Stomach (tissue), 19 donors: ENCODE data around the gene GOLGA8T. TPM values are rescaled to one million over a fixed set of nuclear protein-coding genes. Genes with fewer than 3 reads are reported as not detected.
A peak's percentile ranks its signal among the peaks of the same experiment; 100 is the strongest.
"Not testable (repeated sequence)": the region's sequence is repeated elsewhere in the genome, so short reads cannot be mapped to it uniquely, and the experiment has no call there.

Experiments used
- DNase-seq, 2 donors: peaks; one replicate each; pipeline versions ENCODE4 v3.0.0 to v3.0.0-alpha.2; 2013 to 2019
- H3K27ac ChIP-seq, 5 donors: fragments of 200-600 bp in 4 of 5; sonication (generic) in 4 of 5; one replicate each; pipeline ENCODE4 v1.5.1; 2013 to 2019; ENCODE audit warnings: mild to moderate bottlenecking in 1 of 5, moderate library complexity in 1 of 5
- H3K27me3 ChIP-seq, 3 donors: fragments of 200-600 bp; sonication (generic); one replicate each; pipeline ENCODE4 v1.5.1; 2017 to 2019; ENCODE audit warnings: mixed run types in 1 of 3
- H3K36me3 ChIP-seq, 4 donors: fragments of 200-600 bp; sonication (generic); 1 replicate in 3 of 4; 2 replicates in 1 of 4; pipeline ENCODE4 v1.5.1; 2016 to 2019
- H3K4me1 ChIP-seq, 4 donors: fragments of 200-600 bp; sonication (generic); one replicate each; pipeline ENCODE4 v1.5.1; 2016 to 2019
- H3K4me3 ChIP-seq, 4 donors: fragments of 200-600 bp; sonication (generic) in 3 of 4; one replicate each; pipeline ENCODE4 v1.5.1; 2016 to 2019; ENCODE audit warnings: mild to moderate bottlenecking in 1 of 4
- H3K9me3 ChIP-seq, 4 donors: fragments of 200-600 bp; sonication (generic); one replicate each; pipeline ENCODE4 v1.5.1; 2016 to 2019
- WGBS, 5 donors: extraction: QIAGEN DNeasy Blood & Tissue Kit in 3 of 5; methylation state at CpG; one replicate each; pipeline versions ENCODE4 v1.1.5 to v1.1.7; 2013 to 2018; 5-methylcytosine and 5-hydroxymethylcytosine counted together
- intact Hi-C: fragments of 100-400 bp; cut with DNase I; formaldehyde crosslinking; loops from one replicate; pipeline ENCODE4 v1.15.1; 2023; ENCODE audit warnings: low total_unique reads
- long read RNA-seq, 10 donors: transcript quantifications; one replicate each; lab custom pipeline, GENCODE V29; 2026
- polyA plus RNA-seq, 3 donors: library from polyadenylated mRNA; stranded (reverse); fragments of 200-250 nt; gene quantifications; one replicate each; pipeline ENCODE4 v1.2.3, GENCODE V29; 2013
- total RNA-seq, 5 donors: library from RNA; depleted of rRNA; stranded (reverse); fragments of >200 nt; gene quantifications; one replicate each; pipeline versions ENCODE4 v1.1.0 to v1.2.3, GENCODE V29; 2014 to 2016
- donor health status: healthy with polysubstance abuse.
- donor health status: Bipolar disorder and iron deficiency.
- donor health status: healthy.

GOLGA8T gene
- total RNA-seq, result not detected
- not detected for polyA plus RNA-seq
- long read RNA-seq, donor 1, result 0 reads
- long read RNA-seq, donor 2, result 0 reads
- long read RNA-seq, donor 3, result 0 reads
- long read RNA-seq, donor 4, result 0 reads
- long read RNA-seq, donor 5, result 0 reads
- long read RNA-seq, donor 6, result 0 reads
- long read RNA-seq, donor 7, result 0 reads
- long read RNA-seq, donor 8, result 0 reads
- long read RNA-seq, donor 9, result 0 reads
- long read RNA-seq, donor 10, result 0 reads

- H3K4me3 ChIP-seq, H3K4me1 ChIP-seq, H3K27me3 ChIP-seq, DNase-seq, H3K36me3 ChIP-seq, intact Hi-C loops, H3K9me3 ChIP-seq, H3K27ac ChIP-seq: not testable (repeated sequence)
- no CpG with 5 or more reads among the region's 7 CpGs for WGBS, 5 donors
Observed at GRCh38 chr15:30134751-30135150, at the start of gene GOLGA8T. Gene GOLGA8T (plus strand): TSS chr15:30135051. CDS start chr15:30135149, 98 bp downstream.

- H3K4me1 ChIP-seq, H3K9me3 ChIP-seq, DNase-seq, H3K4me3 ChIP-seq, H3K27ac ChIP-seq, H3K27me3 ChIP-seq, H3K36me3 ChIP-seq, intact Hi-C loops: not testable (repeated sequence)
- no CpG with 5 or more reads among the region's 8 CpGs for WGBS, 5 donors
Observed at GRCh38 chr15:30097827-30098226, 37.0 kb upstream of the GOLGA8T start.

- H3K9me3 ChIP-seq, intact Hi-C loops, H3K4me3 ChIP-seq, H3K27me3 ChIP-seq, H3K36me3 ChIP-seq, H3K4me1 ChIP-seq, DNase-seq, H3K27ac ChIP-seq: not testable (repeated sequence)
- no CpG with 5 or more reads among the region's 12 CpGs for WGBS, 5 donors
Observed at GRCh38 chr15:30102890-30103289, 32.0 kb upstream of the GOLGA8T start.

GRCh38 chr15:30103941-30104507, 30.8 kb upstream of the GOLGA8T start:
- H3K4me3 ChIP-seq, result peak overlapping the region in 2 of 4 donors; percentile 13 to 18
- H3K27me3 ChIP-seq, intact Hi-C loops, H3K4me1 ChIP-seq, H3K9me3 ChIP-seq, H3K27ac ChIP-seq, H3K36me3 ChIP-seq, DNase-seq: not testable (repeated sequence)
- WGBS, 5 donors, result 4 to 6% (median 4%) methylated on average over 6 to 19 of the region's 42 CpGs; no CpG with 5 or more reads in 2 of the 5 donors

- H3K36me3 ChIP-seq, DNase-seq, H3K27me3 ChIP-seq, H3K4me1 ChIP-seq, H3K27ac ChIP-seq, intact Hi-C loops, H3K4me3 ChIP-seq, H3K9me3 ChIP-seq: not testable (repeated sequence)
- WGBS, 5 donors, result no CpG with 5 or more reads among the region's 4 CpGs
Observed at GRCh38 chr15:30110591-30110990, 24.3 kb upstream of the GOLGA8T start.

GRCh38 chr15:30130066-30130465, 4.8 kb upstream of the GOLGA8T start:
- H3K27me3 ChIP-seq, H3K27ac ChIP-seq, H3K36me3 ChIP-seq, H3K4me1 ChIP-seq, H3K4me3 ChIP-seq, intact Hi-C loops, H3K9me3 ChIP-seq: not testable (repeated sequence)
- 0 to 4% (median 0%) methylated on average over 1 of the region's 2 CpGs for WGBS, 5 donors
- DNase-seq, result peak in 1 of 2 donors; percentile 10

- H3K27me3 ChIP-seq, H3K4me3 ChIP-seq, H3K36me3 ChIP-seq, H3K4me1 ChIP-seq, H3K9me3 ChIP-seq, H3K27ac ChIP-seq, DNase-seq, intact Hi-C loops: not testable (repeated sequence)
- WGBS, 5 donors, result 29 to 70% (median 47%) methylated on average over 3 of the region's 5 CpGs; no CpG with 5 or more reads in 2 of the 5 donors
Observed at GRCh38 chr15:30143246-30143645, 8.4 kb downstream of the GOLGA8T start.

- not testable (repeated sequence) for H3K36me3 ChIP-seq, DNase-seq
Observed at GRCh38 chr15:30149891-30150290, 15.0 kb downstream of the GOLGA8T start.

GRCh38 chr15:30162479-30163357, 27.9 kb downstream of the GOLGA8T start:
- DNase-seq, H3K9me3 ChIP-seq, H3K36me3 ChIP-seq, H3K4me3 ChIP-seq, intact Hi-C loops, H3K27ac ChIP-seq, H3K4me1 ChIP-seq, H3K27me3 ChIP-seq: not testable (repeated sequence)
- 61 to 70% (median 67%) methylated on average over 4 of the region's 4 CpGs for WGBS, 5 donors

More at GRCh38 chr15:30149891-30150290, 15.0 kb downstream of the GOLGA8T start:
- H3K27me3 ChIP-seq, H3K4me1 ChIP-seq, intact Hi-C loops, H3K9me3 ChIP-seq, H3K27ac ChIP-seq, H3K4me3 ChIP-seq: not testable (repeated sequence)
- no CpG with 5 or more reads among the region's 8 CpGs for WGBS, 5 donors

- H3K4me3 ChIP-seq, H3K27ac ChIP-seq, H3K9me3 ChIP-seq, DNase-seq, H3K4me1 ChIP-seq, intact Hi-C loops, H3K36me3 ChIP-seq, H3K27me3 ChIP-seq: not testable (repeated sequence)
- WGBS, 5 donors, result 49 to 69% (median 59%) methylated on average over 1 of the region's 2 CpGs
Observed at GRCh38 chr15:30163759-30164158, 28.9 kb downstream of the GOLGA8T start.

- DNase-seq, H3K4me1 ChIP-seq, intact Hi-C loops, H3K27ac ChIP-seq, H3K9me3 ChIP-seq, H3K4me3 ChIP-seq, H3K27me3 ChIP-seq, H3K36me3 ChIP-seq: not testable (repeated sequence)
- WGBS, 5 donors, result 11 to 29% (median 24%) methylated on average over 1 to 2 of the region's 7 CpGs; no CpG with 5 or more reads in 2 of the 5 donors
Observed at GRCh38 chr15:30164257-30164656, 29.4 kb downstream of the GOLGA8T start.

GRCh38 chr15:30167403-30167802, 32.6 kb downstream of the GOLGA8T start:
- H3K27me3 ChIP-seq, H3K4me1 ChIP-seq, intact Hi-C loops, H3K4me3 ChIP-seq, DNase-seq, H3K36me3 ChIP-seq, H3K27ac ChIP-seq, H3K9me3 ChIP-seq: not testable (repeated sequence)
- no CpG with 5 or more reads among the region's 9 CpGs for WGBS, 5 donors
